Thoracic aorta (tissue), 2 donors: ENCODE measurements around the gene SGO2. TPM values are rescaled to one million over a fixed set of nuclear protein-coding genes. Genes with fewer than 3 reads are reported as not detected.

Experiments
- ATAC-seq: fragments of 150-250 bp; one replicate; pipeline ENCODE4 v1.8.0; 2017; ENCODE audit warnings: low read depth; ENCODE audit not compliant: insufficient number of reproducible peaks, low FRiP score
- DNase-seq: peaks from one replicate; pipeline ENCODE4 v3.0.0-alpha.2; 2020; ENCODE audit warnings: low spot score
- H3K27ac ChIP-seq, 2 donors: fragments of 200-600 bp; sonication (generic); 1 replicate in 1 of 2; 2 replicates in 1 of 2; pipeline ENCODE4 v1.5.1; 2016; ENCODE audit warnings: mild to moderate bottlenecking in 2 of 2, moderate library complexity in 2 of 2
- H3K27me3 ChIP-seq: fragments of 200-600 bp; sonication (generic); replicated peaks from 2 replicates; pipeline ENCODE4 v1.6.0; 2016; ENCODE audit warnings: mild to moderate bottlenecking; ENCODE audit not compliant: insufficient read depth
- H3K36me3 ChIP-seq: fragments of 200-600 bp; sonication (generic); one replicate; pipeline ENCODE4 v1.5.1; 2016
- H3K4me1 ChIP-seq, 2 donors: fragments of 200-600 bp; sonication (generic); 1 replicate in 1 of 2; 2 replicates in 1 of 2; pipeline versions ENCODE4 v1.5.1 to v1.6.0; 2016; ENCODE audit warnings: low read depth in 2 of 2, mild to moderate bottlenecking in 1 of 2; ENCODE audit not compliant: control insufficient read depth in 1 of 2
- H3K4me3 ChIP-seq: fragments of 200-600 bp; sonication (generic); 2 replicates; pipeline ENCODE4 v1.5.1; 2016; ENCODE audit warnings: mild to moderate bottlenecking
- H3K9me3 ChIP-seq: fragments of 200-600 bp; sonication (generic); 2 replicates; pipeline ENCODE4 v1.5.1; 2016
- total RNA-seq, 2 donors: library from RNA; depleted of rRNA; stranded (reverse); fragments of >200 nt; gene quantifications; one replicate each; pipeline versions ENCODE4 v1.1.0 to v1.2.3, GENCODE V29; 2016
- TF ChIP-seq, protein P1 (sequence below): fragments of 200-600 bp; sonication (generic); IDR thresholded peaks from one replicate; pipeline ENCODE4 v1.5.1; 2019; ENCODE audit warnings: antibody characterized with exemption

SGO2 gene
- total RNA-seq, 2 donors from 2014 or later: 0.54 to 2.6 TPM

DNA sequence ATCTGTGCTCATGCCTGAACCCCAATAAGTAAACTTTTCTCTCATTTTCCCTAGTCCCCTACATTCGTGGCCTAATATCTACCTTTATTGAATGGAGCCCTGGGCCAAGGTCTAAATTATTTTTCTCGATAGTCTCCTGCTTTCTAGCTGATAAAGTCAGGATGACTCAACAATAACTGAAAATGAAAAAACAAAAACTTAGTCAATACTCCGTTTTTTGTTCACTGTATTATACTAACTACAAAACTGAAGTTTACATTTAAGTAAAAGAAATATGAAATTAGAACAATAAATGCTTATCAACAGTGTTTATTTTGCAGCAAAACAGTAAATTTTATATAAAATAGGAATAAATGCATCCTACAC is 92.0 kb downstream of the SGO2 start:
- no peak overlapping the region for H3K4me3 ChIP-seq
- H3K27me3 ChIP-seq: no peaks in the 10 kb centered on the region
- H3K27ac ChIP-seq: no peak overlapping the region
- DNase-seq (no peak), ATAC-seq (no peak)
- no peaks in the 10 kb centered on the region for H3K9me3 ChIP-seq
- no peaks in the 10 kb centered on the region for H3K36me3 ChIP-seq
- TF ChIP-seq, protein P1, sequence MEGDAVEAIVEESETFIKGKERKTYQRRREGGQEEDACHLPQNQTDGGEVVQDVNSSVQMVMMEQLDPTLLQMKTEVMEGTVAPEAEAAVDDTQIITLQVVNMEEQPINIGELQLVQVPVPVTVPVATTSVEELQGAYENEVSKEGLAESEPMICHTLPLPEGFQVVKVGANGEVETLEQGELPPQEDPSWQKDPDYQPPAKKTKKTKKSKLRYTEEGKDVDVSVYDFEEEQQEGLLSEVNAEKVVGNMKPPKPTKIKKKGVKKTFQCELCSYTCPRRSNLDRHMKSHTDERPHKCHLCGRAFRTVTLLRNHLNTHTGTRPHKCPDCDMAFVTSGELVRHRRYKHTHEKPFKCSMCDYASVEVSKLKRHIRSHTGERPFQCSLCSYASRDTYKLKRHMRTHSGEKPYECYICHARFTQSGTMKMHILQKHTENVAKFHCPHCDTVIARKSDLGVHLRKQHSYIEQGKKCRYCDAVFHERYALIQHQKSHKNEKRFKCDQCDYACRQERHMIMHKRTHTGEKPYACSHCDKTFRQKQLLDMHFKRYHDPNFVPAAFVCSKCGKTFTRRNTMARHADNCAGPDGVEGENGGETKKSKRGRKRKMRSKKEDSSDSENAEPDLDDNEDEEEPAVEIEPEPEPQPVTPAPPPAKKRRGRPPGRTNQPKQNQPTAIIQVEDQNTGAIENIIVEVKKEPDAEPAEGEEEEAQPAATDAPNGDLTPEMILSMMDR: no peak
- peaks cover 0 to 6% of the 10 kb centered on the region in 2 donors for H3K4me1 ChIP-seq

DNA sequence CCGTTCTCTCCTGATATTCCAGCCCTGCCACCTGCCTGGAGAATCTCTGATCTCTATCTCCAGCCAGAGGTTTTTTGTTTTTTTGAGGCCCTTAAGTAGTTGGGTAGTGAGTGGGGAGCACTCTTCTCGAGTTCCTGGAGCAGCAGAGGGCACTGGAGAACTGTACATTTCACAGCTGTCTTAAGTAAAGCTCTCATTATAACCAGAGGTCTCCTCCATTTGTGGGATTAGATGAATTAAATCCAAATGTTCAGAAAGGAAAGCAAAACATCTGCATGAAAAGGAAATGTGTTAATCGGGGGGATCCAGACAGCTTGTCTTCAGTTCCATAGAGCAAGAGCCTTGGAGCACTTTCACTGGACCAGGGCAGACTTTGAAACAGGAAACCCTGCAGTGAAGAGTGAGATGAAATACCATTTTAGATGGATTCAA is 92.6 kb downstream of the SGO2 start:
- no peak for ATAC-seq
- H3K36me3 ChIP-seq: no peaks in the 10 kb centered on the region
- H3K9me3 ChIP-seq: no peaks in the 10 kb centered on the region
- TF ChIP-seq, protein P1: no peak
- no peak overlapping the region for H3K27ac ChIP-seq
- no peak for DNase-seq
- H3K4me1 ChIP-seq: peaks cover 0 to 6% of the 10 kb centered on the region in 2 donors
- no peaks in the 10 kb centered on the region for H3K27me3 ChIP-seq
- no peak overlapping the region for H3K4me3 ChIP-seq

DNA sequence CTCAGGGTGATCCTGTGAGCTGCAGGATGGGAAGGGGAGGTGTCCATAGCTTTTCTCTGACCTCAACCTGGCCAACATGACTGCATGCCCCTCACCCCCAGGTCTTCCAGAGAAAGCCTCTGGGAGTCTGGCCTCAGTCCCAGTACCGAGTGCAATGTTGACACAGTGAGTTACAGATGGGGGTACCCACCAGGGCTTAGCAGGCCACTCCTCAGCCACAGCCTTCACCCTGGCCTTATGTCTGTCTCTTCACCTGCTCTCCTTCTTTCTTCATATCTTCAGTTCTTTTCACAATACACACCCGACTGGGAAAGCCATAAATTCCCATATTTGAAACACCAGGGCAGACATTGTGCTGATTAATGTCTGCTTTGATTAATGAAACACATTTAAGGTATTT is 93.3 kb downstream of the SGO2 start:
- H3K27ac ChIP-seq: no peak overlapping the region

DNA sequence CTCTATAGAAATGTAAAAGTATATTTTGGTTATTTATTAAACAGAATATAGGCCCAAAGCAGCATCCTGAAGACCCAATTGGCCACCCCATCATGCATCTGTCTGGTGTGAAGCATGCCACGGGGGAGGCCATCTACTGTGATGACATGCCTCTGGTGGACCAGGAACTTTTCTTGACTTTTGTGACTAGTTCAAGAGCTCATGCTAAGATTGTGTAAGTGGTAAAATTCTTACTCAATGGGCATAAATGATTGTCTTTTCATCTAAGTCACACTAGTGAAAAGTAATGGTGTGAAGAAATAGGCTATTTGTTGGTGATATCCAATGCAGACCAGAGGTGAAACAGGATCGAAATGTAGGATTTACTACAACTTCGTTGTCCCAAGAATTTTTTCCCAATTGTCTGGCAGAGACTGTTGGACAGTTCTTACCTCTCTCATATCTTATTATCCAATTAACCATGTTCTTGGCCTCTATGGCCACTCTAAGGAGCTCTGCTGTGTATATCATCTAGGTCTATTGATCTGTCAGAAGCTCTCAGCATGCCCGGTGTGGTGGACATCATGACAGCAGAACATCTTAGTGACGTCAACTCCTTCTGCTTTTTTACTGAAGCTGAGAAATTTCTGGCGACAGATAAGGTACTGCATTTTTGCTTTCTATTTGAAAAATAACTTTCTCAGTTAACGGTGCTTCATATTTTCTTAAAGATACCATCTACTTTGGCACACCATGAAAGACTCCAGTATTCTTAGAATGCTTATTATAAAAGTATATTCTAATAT is 94.8 kb downstream of the SGO2 start:
- H3K4me3 ChIP-seq: no peak overlapping the region
- no peaks in the 10 kb centered on the region for H3K27me3 ChIP-seq
- H3K27ac ChIP-seq: no peak overlapping the region
- ATAC-seq (no peak), DNase-seq (no peak)
- H3K9me3 ChIP-seq: no peaks in the 10 kb centered on the region
- TF ChIP-seq, protein P1: no peak
- no peaks in the 10 kb centered on the region for H3K36me3 ChIP-seq
- peaks cover 0 to 6% of the 10 kb centered on the region in 2 donors for H3K4me1 ChIP-seq

More for the DNA sequence above, 93.3 kb downstream of the SGO2 start:
- Histone ChIP-seq H3K4me1 (peaks cover 0 to 6% of the 10 kb centered on the region in 2 donors), H3K4me3 (no peak overlapping the region), H3K36me3 (no peaks in the 10 kb centered on the region), H3K9me3 (no peaks in the 10 kb centered on the region), H3K27me3 (no peaks in the 10 kb centered on the region)
- TF ChIP-seq, protein P1: no peak
- DNase-seq (no peak), ATAC-seq (no peak)

DNA sequence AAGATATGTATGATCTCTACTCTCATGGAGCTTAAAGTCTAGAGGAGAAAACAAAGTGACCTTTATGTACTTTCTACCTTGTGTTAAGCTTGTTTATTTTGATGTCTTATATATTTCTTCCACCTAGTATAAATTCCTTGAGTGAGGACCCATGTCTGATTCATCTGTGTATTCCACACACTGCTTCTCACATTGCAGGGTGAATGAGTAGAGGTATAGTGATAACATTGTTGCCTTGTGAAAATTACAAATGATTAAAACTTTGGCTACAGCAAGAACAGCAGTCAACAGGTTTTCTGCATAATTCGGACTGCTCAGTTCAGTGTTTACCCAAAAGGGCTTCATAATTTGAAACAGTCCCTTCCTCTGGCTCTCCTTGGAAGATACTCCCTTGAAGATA is 96.1 kb downstream of the SGO2 start:
- TF ChIP-seq, protein P1: no peak
- Histone ChIP-seq H3K4me1 (peaks cover 0 to 6% of the 10 kb centered on the region in 2 donors), H3K27ac (no peak overlapping the region), H3K36me3 (no peaks in the 10 kb centered on the region), H3K27me3 (no peaks in the 10 kb centered on the region), H3K9me3 (no peaks in the 10 kb centered on the region), H3K4me3 (no peak overlapping the region)
- DNase-seq: no peak
- no peak for ATAC-seq
